ENCODE measurements around the gene RAB3IP.

DNA sequence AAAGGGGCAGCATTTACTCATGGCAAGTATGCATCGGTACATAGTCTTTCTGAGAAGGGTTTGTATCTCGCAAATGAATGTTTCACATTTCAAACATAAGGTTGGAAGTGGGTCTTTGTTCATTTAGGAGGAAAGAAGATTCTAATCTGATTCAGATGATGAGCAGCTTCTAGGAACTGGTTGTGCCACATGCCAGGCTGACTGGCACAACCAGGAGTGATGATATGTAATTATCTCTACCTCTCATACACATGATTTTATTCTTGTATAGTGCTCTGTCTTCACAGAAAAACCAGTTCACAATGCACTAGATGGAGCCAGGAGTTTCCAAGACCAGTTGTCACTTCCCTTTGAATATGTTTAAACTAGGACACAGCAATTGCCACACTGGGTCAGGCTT lies 25.8 kb upstream of the RAB3IP start:
- TF ChIP-seq, protein P1, sequence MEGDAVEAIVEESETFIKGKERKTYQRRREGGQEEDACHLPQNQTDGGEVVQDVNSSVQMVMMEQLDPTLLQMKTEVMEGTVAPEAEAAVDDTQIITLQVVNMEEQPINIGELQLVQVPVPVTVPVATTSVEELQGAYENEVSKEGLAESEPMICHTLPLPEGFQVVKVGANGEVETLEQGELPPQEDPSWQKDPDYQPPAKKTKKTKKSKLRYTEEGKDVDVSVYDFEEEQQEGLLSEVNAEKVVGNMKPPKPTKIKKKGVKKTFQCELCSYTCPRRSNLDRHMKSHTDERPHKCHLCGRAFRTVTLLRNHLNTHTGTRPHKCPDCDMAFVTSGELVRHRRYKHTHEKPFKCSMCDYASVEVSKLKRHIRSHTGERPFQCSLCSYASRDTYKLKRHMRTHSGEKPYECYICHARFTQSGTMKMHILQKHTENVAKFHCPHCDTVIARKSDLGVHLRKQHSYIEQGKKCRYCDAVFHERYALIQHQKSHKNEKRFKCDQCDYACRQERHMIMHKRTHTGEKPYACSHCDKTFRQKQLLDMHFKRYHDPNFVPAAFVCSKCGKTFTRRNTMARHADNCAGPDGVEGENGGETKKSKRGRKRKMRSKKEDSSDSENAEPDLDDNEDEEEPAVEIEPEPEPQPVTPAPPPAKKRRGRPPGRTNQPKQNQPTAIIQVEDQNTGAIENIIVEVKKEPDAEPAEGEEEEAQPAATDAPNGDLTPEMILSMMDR (IDR thresholded peaks at IDR 0.05): no peak
- no peak for TF ChIP-seq EP300 (IDR thresholded peaks at IDR 0.05)
